Pulmonary artery endothelial cell (primary cell): ENCODE measurements around the gene AZU1. TPM values are rescaled to one million over a fixed set of nuclear protein-coding genes. Genes with fewer than 3 reads are reported as not detected.
"Not testable (repeated sequence)": the region's sequence is repeated elsewhere in the genome, so short reads cannot be mapped to it uniquely, and the experiment has no call there.

ENCODE experiments used
- DNase-seq: peaks from one replicate; pipeline ENCODE4 v3.0.0-alpha.2; 2011; ENCODE audit warnings: low read depth, low spot score
- total RNA-seq: library from RNA; depleted of rRNA; stranded (reverse); fragments of >200 nt; gene quantifications from 2 replicates; pipeline ENCODE4 v1.2.3, GENCODE V29; 2014

AZU1 gene
- total RNA-seq, 1 donor from 2014 or later = not detected

- DNase-seq = no peak
Measured at GRCh38 chr19:829129-829758, 1.6 kb downstream of the AZU1 start.

GRCh38 chr19:831407-832369, 4.1 kb downstream of the AZU1 start:
- DNase-seq = no peak

- DNase-seq = no peak
Measured at GRCh38 chr19:834216-834615, 6.6 kb downstream of the AZU1 start.

- no peak for DNase-seq
Measured at GRCh38 chr19:835210-835810, 7.7 kb downstream of the AZU1 start.

GRCh38 chr19:840519-841206, 13.0 kb downstream of the AZU1 start, which contains the start of gene PRTN3:
Gene PRTN3, plus strand, starts transcription at chr19:840999. Its CDS starts 10 bp downstream, at chr19:841009.
- DNase-seq = no peak

- DNase-seq = not testable (repeated sequence)
Measured at GRCh38 chr19:842802-843179, 15.2 kb downstream of the AZU1 start.

GRCh38 chr19:843180-843835, 15.7 kb downstream of the AZU1 start:
- no peak for DNase-seq

GRCh38 chr19:843836-844545, 16.4 kb downstream of the AZU1 start:
- no peak for DNase-seq

GRCh38 chr19:844546-844971, 16.9 kb downstream of the AZU1 start:
- DNase-seq = no peak

GRCh38 chr19:845707-846521, 18.3 kb downstream of the AZU1 start:
- DNase-seq = no peak

GRCh38 chr19:848386-848921, 20.8 kb downstream of the AZU1 start:
- no peak for DNase-seq

- DNase-seq = not testable (repeated sequence)
Measured at GRCh38 chr19:849195-849594, 21.6 kb downstream of the AZU1 start.

GRCh38 chr19:850221-850978, 22.8 kb downstream of the AZU1 start:
- no peak for DNase-seq

- DNase-seq = no peak
Measured at GRCh38 chr19:850979-851335, 23.3 kb downstream of the AZU1 start.

- no peak for DNase-seq
Measured at GRCh38 chr19:852136-853013, 24.7 kb downstream of the AZU1 start, which contains the start of gene ELANE. Gene ELANE, plus strand, starts transcription at chr19:852303. Its CDS starts 26 bp downstream, at chr19:852329.

GRCh38 chr19:853014-853585, 25.5 kb downstream of the AZU1 start:
- DNase-seq = no peak

- DNase-seq = not testable (repeated sequence)
Measured at GRCh38 chr19:853614-854220, 26.1 kb downstream of the AZU1 start.
